ENCODE results near the gene MEPE.
"Not testable (repeated sequence)": the region's sequence is repeated elsewhere in the genome, so short reads cannot be mapped to it uniquely, and the experiment has no call there.

MEPE gene

GRCh38 chr4:87890753-87891152, 58.0 kb downstream of the MEPE start:
- not testable (repeated sequence) for DNase-seq

GRCh38 chr4:87895964-87896621, 63.3 kb downstream of the MEPE start:
- peak; percentile 79 for DNase-seq
